HCT116 (cell line): Measurements from ENCODE around the gene FERMT3. TPM values are rescaled to one million over a fixed set of nuclear protein-coding genes. Genes with fewer than 3 reads are reported as not detected.

Experiments
- ATF3 ChIP-seq: IDR thresholded peaks from 2 replicates; pipeline ENCODE4 v1.6.1; 2012
- CBX3 ChIP-seq: IDR thresholded peaks from 2 replicates; pipeline ENCODE4 v1.6.1; 2012; ENCODE audit warnings: low read depth
- CTCF ChIP-seq, 3 experiments: fragments of 200-600 bp in 1 of 3; sonication (generic) in 1 of 3; IDR thresholded peaks in 2 of 3; conservative IDR thresholded peaks in 1 of 3; 2 replicates each; pipeline ENCODE4 v1.5.1; 2012 to 2017; ENCODE audit warnings: low read depth in 2 of 3, low read length in 2 of 3, antibody characterized with exemption in 1 of 3, borderline replicate concordance in 1 of 3, control low read depth in 1 of 3, mild to moderate bottlenecking in 1 of 3, mixed read lengths in 1 of 3, mixed run types in 1 of 3, moderate library complexity in 1 of 3; ENCODE audit not compliant: insufficient read depth in 1 of 3
- JUND ChIP-seq: IDR thresholded peaks from 2 replicates; pipeline ENCODE4 v1.6.1; 2012
- POLR2A ChIP-seq: IDR thresholded peaks from 2 replicates; pipeline ENCODE4 v1.7.0; 2011; ENCODE audit warnings: borderline replicate concordance; ENCODE audit not compliant: insufficient read depth, insufficient read length; ENCODE audit errors: extremely low read depth
- POLR2AphosphoS5 ChIP-seq: IDR thresholded peaks from 2 replicates; pipeline ENCODE4 v1.6.1; 2011; ENCODE audit warnings: mild to moderate bottlenecking, low read depth, low read length, moderate library complexity
- SIN3A ChIP-seq: IDR thresholded peaks from 2 replicates; pipeline ENCODE4 v1.6.1; 2012; ENCODE audit warnings: low read depth
- SP1 ChIP-seq: IDR thresholded peaks from 2 replicates; pipeline ENCODE4 v1.6.1; 2012; ENCODE audit warnings: low read depth
- SRF ChIP-seq: IDR thresholded peaks from 2 replicates; pipeline ENCODE4 v1.6.1; 2012; ENCODE audit warnings: low read depth
- YY1 ChIP-seq: IDR thresholded peaks from 2 replicates; pipeline ENCODE4 v1.6.1; 2011; ENCODE audit warnings: low read length, low read depth, moderate library complexity, mild to moderate bottlenecking; ENCODE audit not compliant: insufficient replicate concordance; ENCODE audit errors: extremely low read depth
- ZBTB33 ChIP-seq: IDR thresholded peaks from 2 replicates; pipeline ENCODE4 v1.6.1; 2011; ENCODE audit warnings: mild to moderate bottlenecking, low read length, moderate library complexity; ENCODE audit not compliant: insufficient replicate concordance; ENCODE audit errors: extremely low read depth
- ZFX ChIP-seq: fragments of 450-650 bp; IDR thresholded peaks from 2 replicates; pipeline ENCODE4 v1.6.1; 2017
- total RNA-seq: library from RNA; stranded (reverse); gene quantifications from one replicate; pipeline ENCODE4 v1.2.1, GENCODE V29; 2021; ENCODE audit not compliant: unreplicated experiment

The FERMT3 gene
- total RNA-seq, 1 experiment from 2014 or later, result 4.3 TPM

- TF ChIP-seq CTCF (IDR thresholded peaks at IDR 0.05 in 2 of 3, conservative IDR thresholded peaks at IDR 0.05 in 1 of 3; ENCODE audit: borderline replicate concordance in 1 of 3, insufficient read depth in 1 of 3, low read depth in 2 of 3, low read length in 2 of 3) (no peak), ATF3 (no peak), POLR2A (no peak), ZFX (no peak), ZBTB33 (no peak), CBX3 (no peak), YY1 (no peak), SIN3A (no peak), SRF (no peak), SP1 (no peak), JUND (no peak), POLR2AphosphoS5 (no peak)
These were observed 59.8 kb downstream of the FERMT3 start (continued) for GRCh38 chr11:64266339-64266738.
